Activated CD8-positive, alpha-beta memory T cell treated with anti-CD3 and anti-CD28 coated beads, Interleukin-2, amount 50 U/mL, for 1 hour (primary cell): Measurements from ENCODE around the gene DNAL1.

Experiments
- DNase-seq: peaks from one replicate; pipeline ENCODE4 v3.0.0-alpha.2; 2020; ENCODE audit errors: extremely low read depth

Gene DNAL1

GRCh38 chr14:73744175-73744867 lies 99.5 kb downstream of the DNAL1 start:
- no peak for DNase-seq

DNA sequence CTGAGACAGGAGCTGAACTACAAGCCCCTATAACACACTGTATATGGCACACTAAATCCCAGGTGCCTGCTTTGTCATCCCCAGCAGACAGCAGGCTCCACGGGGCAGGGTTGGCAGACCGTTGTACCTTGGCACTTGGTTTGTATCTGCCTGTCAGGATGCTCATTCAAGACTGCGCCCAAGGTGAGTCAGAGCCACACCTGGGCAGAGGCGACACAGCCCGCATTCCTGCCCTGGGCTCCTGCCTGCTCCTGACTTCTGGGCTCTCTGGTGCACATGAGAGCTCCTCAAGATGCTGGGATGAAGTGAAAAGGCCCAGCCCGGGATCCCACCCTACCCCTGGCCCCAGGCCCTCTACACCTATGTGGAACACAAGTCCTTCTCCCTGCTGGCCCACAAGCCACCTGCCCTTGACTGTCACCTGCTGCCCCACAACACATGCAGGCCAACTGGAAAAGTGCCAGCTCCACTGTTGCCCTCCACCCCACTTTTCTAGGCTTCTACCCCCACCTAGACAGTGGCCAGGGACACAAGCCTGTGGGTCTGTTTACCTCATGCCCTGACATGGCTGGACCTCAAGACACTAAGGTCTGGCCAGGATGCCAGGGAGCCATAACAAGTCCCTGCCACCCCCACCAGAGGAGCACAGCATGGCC lies 100.2 kb downstream of the DNAL1 start:
- no peak for DNase-seq

DNA sequence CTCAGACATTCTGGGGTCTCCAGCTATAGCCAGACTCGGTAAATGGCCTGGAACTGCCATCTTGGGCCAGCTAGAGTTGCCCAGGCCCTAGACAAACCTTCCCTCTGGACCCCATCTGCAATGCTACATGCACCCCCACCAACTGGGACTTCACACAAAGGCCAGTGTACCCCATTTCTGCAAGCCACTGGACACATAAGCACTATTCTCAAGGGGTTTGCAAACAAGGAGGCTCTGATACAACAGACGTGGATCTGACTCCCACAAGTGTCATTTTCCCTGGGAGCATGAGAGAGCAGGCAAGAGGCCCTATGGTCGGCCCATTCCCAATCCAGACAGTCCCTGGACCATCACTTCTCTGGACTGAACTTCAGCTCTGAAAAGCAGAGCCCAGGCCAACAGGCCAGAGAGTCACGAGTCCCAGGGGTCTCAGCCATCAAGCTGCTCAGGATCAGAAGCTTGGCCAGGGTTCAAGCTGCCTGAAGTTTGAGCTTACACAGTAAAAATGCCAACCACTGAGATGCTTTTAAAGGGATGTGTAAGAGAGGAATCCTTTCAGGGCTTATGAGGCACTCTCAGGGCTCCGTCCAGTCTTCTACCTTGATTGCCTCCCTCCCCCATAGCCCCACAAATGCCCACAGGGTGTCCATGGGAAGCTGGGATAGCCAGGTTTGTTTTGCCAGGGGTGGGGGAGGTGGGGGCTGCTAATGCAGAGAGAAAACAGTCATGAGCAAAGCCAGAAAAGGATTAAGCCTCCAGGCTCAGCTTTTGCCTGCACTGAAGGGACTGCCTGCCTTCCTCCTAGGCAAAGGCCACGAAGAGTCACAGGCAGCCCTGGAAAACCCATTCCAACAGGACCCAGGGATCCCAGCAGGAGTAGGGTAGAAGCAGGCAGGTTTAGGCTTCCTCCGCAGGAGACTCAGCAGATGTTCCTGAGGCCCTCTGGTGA lies 101.1 kb downstream of the DNAL1 start:
- DNase-seq: no peak

- no peak for DNase-seq
These were observed 102.0 kb downstream of the DNAL1 start for GRCh38 chr14:73746520-73747378.

GRCh38 chr14:73747379-73748211 lies 102.8 kb downstream of the DNAL1 start:
- no peak for DNase-seq

DNA sequence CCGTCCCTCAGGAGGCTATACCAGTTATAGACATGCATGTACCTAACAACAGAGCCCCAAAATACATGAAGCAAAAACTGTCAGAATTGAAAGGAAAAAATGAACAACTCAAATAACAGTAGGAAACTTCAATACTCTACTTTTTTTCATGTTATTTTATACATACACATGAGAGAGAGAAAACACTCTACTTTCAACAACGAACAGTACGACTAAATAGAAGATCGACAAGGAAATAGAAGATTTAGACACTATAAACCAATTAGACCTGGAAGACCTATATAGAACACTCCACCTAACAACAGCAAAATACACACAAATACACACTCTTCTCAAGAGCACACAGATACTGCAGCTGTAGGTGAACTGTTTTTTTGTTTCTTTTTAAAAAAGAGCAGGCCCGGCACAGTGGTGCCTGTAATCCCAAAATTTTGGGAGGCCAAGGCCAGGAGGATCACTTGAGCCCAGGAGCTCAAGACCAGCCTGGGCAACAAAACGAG lies 104.1 kb downstream of the DNAL1 start:
- no peak for DNase-seq

GRCh38 chr14:73749706-73750530 lies 105.1 kb downstream of the DNAL1 start:
- DNase-seq: no peak

DNA sequence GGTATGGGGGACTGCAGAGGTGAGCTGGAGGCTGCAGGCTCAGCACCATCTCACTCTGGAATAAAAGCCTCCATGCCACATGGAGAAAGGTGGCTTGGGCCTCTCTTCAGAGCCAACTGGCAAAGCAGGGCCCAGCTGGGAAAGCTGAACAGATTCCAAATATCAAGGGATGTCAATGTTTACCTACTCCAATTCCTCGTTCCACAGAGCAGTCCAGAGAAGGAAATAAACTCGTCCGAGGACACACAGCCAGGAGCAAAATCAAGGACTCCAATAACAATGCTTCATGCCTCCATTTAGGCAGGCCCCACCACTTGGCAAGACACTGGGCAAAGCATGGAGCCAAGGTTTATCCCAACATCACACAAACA lies 105.7 kb downstream of the DNAL1 start:
- DNase-seq: no peak

DNA sequence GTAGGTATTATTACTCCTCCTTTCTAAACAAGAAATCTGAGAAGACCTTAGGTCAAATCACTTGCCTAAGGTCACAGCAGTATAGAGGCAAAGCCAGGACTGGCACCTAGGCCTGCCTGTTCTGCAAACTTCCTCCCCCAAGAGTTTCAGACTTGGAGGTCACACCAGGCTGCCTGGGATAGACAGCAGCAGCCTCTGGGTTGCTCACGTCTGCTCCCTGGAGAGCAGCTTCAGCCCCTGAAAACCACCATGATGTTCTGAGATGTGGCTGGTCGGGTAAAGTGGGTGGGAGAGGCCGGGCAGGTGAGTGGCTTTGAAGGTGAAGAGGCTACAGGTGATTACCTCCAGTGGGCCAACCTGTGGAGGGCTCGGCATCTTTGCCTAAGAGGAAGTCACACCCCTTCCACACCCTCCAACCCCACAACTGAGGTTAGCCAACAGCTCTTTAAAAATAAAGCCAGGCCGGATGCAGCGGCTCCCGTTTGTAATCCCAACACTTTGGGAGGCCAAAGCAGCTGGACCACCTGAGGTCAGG lies 106.4 kb downstream of the DNAL1 start:
- no peak for DNase-seq

GRCh38 chr14:73752297-73752992 lies 107.7 kb downstream of the DNAL1 start:
- no peak for DNase-seq
